GM18907 (cell line): ENCODE measurements around the gene CLCF1.

Experiments
- ATAC-seq: cut with Tn5 transposase; IDR thresholded peaks from one replicate; pipeline ENCODE4 v1.9.1; 2021; ENCODE audit warnings: mild to moderate bottlenecking, moderate library complexity; ENCODE audit not compliant: unreplicated experiment

The CLCF1 gene

DNA sequence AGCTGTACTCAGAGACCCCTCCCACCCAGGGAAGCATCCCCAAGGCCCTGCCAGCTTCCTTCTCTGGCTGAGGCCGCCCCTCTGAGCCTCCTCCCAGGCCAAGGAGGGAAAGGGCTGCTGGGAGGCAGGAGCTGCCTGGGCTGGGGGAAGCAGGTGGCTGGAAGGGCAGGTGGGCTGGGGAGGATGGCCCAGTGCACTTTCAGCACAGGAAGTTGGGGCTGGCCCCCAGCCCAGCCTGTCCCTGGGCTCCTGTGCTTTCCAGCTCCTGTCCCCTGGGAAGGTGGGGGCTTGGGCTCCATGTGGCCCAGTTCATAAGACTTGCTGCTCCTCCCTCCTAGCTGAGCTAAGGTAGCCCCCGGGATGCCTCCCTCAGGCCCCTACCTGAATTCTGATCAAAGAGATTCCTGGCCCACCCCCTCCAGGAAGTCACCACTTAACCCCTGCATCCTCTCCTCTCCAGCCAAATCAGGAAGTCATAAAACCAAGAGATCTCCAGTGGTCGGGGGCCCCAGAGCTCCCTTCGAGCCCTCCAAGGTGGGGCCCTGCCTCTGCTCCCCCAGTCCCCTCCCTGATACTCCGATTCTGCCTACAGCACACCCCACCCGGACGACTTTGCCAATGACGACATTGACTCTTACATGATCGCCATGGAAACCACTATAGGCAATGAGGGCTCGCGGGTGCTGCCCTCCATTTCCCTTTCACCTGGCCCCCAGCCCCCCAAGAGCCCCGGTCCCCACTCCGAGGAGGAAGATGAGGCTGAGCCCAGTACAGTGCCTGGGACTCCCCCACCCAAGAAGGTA, 23.4 kb upstream of the CLCF1 start:
- no peak for ATAC-seq

DNA sequence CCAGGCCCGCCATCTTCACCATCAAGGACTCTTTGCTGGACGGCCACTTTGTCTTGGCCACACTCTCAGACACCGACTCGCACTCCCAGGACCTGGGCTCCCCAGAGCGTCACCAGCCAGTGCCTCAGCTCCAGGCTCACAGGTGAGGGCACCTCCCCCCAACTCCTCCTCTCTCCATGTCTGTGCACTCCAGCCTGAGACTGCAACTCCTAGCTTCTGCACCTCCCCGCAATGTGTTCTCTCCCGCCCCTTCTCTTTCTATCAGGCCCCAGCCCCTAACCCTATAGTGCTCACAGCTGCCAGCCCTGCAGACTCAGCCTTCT, 22.8 kb upstream of the CLCF1 start:
- no peak for ATAC-seq

GRCh38 chr11:67395555-67396258, 22.3 kb upstream of the CLCF1 start:
- ATAC-seq: no peak

GRCh38 chr11:67393990-67394389, 20.6 kb upstream of the CLCF1 start:
- ATAC-seq: no peak

DNA sequence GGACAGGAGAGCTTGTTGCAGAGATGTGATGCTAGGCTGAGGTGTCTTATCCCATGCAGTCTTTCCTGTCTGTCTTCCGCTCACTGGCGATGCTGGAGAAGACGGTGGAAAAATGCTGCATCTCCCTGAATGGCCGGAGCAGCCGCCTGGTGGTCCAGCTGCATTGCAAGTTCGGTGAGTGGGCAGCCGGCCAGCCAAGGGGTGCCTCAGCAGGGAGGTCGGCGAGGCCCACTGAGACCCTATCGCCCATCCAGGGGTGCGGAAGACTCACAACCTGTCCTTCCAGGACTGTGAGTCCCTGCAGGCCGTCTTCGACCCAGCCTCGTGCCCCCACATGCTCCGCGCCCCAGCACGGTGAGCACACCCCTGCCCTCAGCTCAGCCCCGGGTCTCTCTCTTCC, 20.0 kb upstream of the CLCF1 start:
- ATAC-seq: no peak

DNA sequence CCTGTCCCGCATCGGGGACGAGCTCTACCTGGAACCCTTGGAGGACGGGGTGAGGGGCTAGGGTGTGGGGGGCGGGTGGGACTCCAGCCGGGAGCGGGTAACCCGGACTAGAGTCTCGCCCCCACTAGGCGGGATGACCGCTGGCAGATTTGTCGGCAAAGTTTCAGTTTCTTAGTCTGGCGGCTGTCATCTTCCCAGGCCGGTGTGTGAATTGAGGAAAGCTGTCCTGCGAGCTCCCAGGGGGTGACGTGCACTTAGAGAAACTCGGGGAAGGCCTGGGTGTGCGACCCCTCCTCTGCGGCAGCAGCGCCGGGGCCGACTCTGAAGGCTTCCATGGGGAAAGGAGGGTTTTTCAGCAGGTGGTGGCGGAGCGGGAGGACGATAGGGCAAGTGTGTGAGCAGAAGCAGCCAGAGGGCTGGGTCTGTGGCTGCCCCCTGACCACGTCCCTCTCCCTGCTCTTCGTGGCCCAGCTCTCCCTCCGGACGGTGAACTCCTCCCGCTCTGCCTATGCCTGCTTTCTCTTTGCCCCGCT, 18.9 kb upstream of the CLCF1 start:
- ATAC-seq: peak; percentile 6

DNA sequence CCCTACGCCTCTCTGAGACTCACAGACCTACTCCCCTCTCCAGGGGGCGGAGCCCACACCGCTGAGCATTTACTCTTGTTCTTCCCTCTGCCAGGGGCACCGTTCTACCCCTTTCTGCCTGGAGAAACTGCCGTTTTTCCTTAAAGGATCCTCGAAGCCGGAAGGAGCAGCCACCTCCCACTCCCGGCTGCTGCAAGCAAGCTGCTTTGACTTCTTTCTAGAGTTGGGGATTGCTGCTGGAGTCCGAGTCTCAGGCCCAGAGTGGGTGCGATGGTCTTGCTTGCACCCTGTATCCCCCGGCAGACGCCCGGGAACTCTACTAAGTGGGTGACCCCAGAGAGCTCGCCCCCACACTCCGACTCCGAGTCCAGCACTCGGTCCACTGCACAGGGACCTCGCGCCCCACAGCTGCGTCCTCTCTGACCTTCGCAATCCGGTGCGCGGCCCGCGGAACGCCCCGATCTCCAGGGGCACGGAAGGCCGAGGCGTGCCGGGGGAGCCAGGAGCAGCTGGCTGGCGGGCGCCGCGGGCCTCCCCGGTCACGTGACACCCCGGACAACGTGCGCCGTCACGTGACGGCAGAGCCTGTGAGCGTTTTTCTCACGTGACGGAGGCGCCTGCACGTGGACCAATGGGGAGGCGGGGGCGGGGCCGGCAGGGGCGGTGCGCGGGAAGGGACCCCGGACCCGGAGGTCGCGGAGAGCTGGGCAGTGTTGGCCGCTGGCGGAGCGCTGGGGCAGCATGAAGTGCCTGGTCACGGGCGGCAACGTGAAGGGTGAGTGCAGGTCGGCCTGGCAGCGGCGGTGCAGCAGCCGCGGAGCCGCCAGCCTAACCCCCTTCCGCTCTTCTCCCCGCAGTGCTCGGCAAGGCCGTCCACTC, 18.1 kb upstream of the CLCF1 start, which contains the start of gene RAD9A:
Gene RAD9A (plus strand): TSS at position 683 of the 879 bp plus-strand sequence. CDS start 59 bp downstream, at position 742.
- peak; percentile 57 for ATAC-seq

GRCh38 chr11:67390947-67391303, 17.5 kb upstream of the CLCF1 start:
- ATAC-seq: no peak

DNA sequence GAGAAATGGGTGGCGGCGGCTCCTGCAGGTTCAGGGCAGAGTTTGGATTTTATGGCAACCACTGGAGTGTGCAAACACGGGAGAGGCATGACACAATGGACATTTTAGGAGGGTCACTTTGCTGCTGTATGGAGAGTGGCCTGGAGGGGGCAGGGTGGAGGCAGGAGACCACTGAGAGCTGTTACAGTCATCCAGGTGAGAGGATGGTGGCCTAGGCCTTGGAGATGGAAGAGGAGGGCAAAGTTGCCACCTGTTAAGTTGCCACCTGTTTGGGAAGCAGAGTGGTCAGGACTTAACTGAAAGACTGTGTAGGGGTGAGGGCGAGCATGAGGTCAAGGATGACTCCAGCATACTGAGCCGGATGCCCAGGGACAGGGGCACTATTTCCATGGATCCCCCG, 16.1 kb upstream of the CLCF1 start:
- ATAC-seq: no peak

GRCh38 chr11:67387518-67387917, 14.1 kb upstream of the CLCF1 start:
- no peak for ATAC-seq

DNA sequence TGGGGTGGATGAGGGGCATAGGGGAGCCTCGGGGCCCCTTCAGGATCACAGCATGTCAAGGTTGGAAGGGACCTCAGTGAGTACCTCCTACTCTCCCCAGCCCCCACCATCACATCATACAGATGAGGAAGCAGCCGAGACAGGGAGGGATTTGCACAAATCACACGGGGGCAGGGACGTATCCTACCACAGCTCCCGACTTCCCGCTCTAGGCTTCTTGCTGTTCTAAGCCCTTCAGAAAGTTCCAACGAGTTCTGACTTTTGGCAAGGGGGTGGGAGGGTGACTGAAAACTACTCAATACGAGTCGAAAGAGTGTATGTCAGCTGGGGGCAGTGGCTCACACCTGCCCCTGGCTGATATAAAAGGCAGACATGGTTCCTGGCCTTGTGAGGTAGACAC, 13.7 kb upstream of the CLCF1 start:
- ATAC-seq: no peak

DNA sequence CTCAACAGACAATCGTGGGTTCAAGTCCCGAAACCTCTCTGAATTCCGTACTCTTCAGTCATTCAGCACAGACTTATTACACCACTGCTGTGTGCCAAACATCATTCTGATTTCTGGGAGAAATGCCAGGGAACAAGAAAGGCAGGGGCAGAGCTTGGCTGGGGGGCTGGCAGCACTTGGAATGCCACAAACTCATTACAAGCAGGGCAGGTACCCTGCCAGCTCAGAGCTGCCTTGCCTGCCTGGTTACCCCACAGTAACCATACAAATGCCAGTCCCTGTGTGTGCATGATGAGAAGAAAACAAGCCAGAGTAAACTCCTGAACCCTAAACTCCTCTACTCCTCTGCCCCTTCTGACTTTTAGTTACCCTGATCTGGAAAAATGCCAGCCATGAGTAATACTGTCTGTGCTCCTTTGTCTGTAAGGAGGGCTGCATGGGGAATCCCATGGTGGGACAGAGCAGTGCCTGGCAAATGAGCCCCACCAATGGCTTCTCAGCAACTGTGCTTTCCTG, 11.5 kb upstream of the CLCF1 start:
- no peak for ATAC-seq

GRCh38 chr11:67382276-67383136, 9.1 kb upstream of the CLCF1 start:
- peak; percentile 47 for ATAC-seq

GRCh38 chr11:67381244-67381972, 8.0 kb upstream of the CLCF1 start:
- ATAC-seq: no peak

GRCh38 chr11:67379061-67380058, 6.0 kb upstream of the CLCF1 start:
- ATAC-seq: no peak

DNA sequence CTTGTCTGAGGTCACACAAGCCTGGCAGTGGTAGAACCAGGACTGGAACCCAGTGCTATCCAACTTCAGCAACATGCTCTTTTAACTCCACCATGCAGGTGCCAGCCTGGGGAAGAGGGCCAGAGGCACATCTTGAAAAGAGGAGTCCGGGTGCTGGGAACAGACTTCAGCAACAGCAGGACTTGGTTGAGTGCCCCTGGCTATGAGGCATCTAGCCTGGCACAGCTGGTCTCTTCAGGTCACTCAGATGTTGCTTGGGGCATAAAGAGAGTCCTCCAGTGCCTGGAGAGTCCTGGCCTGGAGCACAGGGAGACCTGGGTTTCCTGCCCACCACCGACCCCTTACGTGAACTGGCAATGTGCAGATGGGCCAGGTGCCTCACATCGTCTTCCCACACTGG, 5.1 kb upstream of the CLCF1 start:
- ATAC-seq: no peak

DNA sequence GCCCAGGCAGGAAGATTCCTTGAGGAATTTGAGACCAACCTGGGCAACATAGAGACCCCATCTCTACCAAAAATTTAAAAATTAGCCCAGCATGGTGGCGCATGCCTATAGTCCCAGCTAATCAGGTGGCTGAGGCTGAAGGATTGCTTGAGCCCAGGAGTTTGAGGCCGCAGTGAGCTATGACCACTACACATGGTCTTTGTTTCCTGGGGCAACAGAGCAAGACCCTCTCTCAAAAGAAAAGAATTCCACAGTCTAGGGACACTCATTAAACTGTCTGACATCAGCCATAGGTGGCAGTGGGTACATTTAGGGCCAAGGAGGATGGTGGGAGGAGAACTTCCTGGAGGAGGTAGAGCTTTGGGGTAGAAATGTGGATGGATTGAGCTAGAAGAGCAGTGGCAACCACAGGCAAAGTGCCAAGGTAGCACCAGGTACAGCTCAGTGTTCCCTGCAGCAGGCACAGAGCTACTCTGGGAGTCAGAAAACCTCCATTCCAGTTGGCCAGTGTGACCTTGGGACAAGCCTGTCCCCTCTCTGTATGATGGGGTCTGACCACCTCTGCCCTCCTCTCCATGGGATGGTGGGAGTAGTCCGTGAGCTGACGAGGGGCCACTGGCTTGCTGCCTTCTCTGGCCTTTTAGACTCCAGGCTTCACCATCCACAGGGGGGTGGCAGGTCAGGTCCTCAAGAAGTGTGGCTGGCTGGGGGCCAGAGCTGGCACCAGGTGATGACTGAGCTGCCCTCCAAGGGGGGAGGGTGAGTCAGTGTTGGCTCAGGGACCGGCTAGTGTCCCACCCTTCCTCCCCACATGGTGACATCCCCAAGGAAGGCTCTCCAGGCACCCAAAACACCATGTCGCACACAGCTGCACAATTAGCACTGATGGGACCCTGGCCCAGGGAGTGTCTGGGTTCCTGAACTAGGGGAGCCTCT, 3.7 kb upstream of the CLCF1 start:
- no peak for ATAC-seq
